HG03045 (cell line): ENCODE data around the gene SIK3.

Experiments
- ATAC-seq: cut with Tn5 transposase; IDR thresholded peaks from one replicate; pipeline ENCODE4 v1.9.1; 2021; ENCODE audit warnings: mild to moderate bottlenecking, moderate library complexity; ENCODE audit not compliant: unreplicated experiment

SIK3 gene

DNA sequence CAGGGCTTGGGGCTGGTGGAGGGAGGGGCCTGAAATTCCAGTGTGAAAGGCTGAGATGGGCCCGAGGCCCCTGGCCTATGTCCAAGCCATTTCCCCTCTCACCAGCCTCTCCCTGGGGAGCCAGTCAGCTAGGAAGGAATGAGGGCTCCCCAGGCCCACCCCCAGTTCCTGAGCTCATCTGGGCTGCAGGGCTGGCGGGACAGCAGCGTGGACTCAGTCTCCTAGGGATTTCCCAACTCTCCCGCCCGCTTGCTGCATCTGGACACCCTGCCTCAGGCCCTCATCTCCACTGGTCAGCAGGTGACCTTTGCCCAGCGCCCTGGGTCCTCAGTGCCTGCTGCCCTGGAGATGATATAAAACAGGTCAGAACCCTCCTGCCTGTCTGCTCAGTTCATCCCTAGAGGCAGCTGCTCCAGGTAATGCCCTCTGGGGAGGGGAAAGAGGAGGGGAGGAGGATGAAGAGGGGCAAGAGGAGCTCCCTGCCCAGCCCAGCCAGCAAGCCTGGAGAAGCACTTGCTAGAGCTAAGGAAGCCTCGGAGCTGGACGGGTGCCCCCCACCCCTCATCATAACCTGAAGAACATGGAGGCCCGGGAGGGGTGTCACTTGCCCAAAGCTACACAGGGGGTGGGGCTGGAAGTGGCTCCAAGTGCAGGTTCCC is 268.6 kb downstream of the SIK3 start, which contains the start of gene APOC3:
Gene APOC3 (plus strand): TSS at position 383 of the 659 bp plus-strand sequence. CDS start 676 bp downstream, outside the sequence.
- no peak for ATAC-seq

DNA sequence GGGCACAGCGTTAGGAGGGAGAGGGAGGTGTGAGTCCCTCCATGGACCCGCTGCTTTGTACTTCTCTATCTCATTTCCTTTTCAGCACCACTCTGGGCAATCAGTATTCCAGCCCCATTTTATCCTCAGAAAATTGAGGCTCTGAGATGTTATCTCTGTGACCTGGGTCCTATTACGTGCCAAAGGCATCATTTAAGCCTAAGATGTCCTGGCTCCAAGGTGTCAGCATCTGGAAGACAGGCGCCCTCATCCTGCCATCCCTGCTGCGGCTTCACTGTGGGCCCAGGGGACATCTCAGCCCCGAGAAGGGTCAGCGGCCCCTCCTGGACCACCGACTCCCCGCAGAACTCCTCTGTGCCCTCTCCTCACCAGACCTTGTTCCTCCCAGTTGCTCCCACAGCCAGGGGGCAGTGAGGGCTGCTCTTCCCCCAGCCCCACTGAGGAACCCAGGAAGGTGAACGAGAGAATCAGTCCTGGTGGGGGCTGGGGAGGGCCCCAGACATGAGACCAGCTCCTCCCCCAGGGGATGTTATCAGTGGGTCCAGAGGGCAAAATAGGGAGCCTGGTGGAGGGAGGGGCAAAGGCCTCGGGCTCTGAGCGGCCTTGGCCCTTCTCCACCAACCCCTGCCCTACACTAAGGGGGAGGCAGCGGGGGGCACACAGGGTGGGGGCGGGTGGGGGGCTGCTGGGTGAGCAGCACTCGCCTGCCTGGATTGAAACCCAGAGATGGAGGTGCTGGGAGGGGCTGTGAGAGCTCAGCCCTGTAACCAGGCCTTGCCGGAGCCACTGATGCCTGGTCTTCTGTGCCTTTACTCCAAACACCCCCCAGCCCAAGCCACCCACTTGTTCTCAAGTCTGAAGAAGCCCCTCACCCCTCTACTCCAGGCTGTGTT is 269.4 kb downstream of the SIK3 start:
- ATAC-seq = no peak

DNA sequence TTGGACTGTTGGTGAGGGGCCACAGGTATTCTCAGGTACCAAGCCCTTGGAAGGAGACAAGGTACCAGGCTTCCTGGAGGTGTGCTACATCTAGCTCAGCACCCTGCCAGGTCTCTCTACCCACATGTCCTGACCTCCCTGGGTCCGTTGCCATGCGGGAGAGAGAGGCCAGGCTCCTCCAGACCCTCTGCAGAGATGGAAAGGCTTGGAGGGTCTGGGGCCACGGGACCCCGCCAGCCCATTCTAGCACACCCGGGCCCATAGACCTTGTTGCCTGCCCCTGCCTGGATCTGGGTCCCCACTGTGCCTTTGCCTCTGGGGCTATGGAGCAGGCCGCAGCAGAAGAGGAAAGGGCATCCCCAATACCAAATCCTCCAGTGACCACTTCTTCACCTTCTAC is 270.8 kb downstream of the SIK3 start:
- ATAC-seq = no peak

DNA sequence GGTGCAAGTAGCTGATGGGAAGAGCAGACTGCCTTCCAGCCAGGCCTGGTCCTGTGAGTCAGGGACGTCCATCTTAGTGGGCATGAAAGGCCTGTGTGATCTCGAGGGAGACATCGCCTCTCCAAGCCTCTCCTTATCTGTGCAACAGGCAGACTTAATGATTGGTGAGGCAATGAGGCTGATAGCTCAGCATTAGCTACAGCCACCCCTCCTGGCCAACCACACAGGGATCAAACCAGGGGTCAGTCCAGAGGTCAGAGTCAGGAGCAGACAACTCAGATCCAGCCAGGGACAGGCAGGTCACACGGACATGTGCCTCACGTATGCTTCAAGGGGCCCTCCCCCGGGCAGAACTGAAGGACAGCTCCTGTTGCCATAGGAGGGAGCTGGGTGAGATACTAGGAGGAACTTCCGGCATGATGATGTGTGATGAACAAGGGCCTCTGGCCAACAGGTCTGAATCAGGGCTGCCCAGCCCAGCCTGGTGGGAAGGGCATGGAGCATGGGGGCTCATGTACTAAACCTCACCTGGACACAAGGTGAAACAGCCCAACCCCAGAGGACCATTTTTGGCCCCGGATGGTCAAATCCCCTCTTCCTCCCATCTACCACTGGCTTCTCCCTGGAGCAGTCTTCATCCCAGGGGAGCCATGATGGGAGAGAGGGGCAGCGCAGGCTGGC is 271.3 kb downstream of the SIK3 start:
- ATAC-seq = no peak

DNA sequence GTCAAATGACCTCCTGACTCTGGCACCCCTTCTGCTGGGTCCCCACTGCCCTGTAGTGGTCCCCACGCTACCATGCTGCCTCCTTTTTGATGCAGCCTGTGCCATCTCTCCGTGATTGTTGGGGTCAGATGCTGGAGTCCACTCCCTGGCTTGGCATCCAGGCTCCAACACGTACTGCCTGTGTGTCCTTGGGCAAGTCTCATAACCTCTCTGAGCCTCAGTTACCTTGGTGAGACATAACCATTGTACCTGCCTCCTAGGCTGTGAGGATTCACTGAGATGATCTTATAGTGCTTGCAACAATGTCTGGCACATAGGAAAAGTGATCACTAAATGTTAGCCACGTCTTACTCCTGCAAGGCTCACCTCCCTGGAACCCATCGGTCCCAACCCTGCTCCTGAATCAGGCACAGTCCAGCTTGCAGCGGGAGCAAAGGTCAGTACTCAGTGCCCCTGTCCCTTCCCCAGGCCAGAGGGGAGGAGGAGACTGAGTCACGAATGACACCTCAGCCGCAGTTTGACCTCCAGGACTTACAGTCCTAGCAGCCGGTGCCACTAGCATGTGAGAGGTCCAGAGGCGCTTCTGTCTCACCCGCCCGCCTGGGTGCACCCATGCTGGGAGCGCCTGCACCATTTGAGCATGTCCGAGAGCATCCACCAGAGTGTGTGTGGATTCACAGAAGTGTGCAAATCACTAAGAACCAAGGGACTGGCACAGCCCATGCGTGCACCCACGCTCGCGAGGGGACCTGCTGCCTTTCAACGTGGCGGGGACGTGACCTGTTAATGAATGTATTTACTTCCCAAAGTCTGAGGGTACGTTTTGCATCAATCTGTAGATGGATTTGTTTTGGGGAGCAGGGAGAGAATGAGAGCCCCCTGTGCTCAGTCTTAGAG is 272.1 kb downstream of the SIK3 start:
- ATAC-seq = no peak

DNA sequence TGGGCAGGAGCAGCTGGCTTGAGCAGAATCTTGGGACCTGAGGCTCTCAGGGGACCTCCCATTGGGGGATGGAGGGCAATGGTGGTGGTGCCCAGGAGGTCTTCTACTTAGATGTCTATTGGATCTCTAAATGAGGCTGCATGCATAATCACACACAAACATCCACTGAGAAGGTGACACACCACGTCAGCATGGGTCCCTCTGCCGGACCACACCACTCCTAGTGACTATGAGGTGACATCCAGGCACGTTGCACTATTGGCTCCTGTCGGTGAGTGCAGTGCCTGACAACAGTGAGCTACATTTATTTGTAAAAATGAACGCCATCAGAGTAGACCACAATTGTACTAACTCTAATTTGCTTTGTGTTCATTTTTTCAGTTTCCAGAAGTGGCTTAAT is 272.8 kb downstream of the SIK3 start:
- ATAC-seq = no peak

DNA sequence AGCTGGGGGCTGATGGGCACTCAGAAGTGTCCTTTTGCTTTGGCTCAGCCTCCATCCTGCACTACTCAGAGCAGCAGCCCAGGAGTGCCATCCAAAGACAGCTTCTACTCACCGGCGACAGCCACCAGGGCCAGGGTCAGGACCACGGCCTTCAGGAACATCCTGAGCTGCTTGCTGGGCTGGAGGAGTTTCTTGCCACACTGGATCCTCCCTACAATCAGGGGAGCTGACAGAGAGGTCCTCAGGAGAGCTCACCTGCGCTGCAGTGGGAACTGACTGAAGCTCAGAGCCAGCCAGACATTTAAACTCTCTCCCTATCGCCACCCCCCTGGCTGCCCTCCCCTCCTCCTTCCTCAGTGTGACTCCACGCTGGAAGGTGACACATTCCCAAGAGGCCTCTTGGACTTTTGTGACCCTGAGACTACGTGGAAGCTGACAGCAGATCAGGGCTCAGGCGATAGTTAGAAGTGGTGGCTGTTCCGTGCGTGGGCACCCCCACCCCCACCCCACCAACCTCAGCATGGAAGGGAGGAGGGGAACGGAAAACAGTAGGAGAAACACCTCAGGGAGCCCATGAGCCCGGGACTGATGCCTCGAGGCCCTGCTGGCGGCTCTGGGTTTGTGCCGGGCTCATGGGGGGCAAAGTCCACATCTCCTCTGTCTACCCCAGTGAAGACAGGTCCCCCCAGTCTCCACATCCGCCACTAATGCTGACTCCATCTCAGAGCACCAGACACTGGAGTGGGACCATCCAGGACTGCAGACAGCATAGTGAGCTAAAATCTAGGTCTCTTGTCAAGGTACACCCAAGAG is 275.0 kb downstream of the SIK3 start, which contains the start of gene APOA4:
Gene APOA4 (minus strand): TSS at position 274 of the 813 bp plus-strand sequence. CDS start 113 bp downstream, at position 161.
- ATAC-seq = no peak

DNA sequence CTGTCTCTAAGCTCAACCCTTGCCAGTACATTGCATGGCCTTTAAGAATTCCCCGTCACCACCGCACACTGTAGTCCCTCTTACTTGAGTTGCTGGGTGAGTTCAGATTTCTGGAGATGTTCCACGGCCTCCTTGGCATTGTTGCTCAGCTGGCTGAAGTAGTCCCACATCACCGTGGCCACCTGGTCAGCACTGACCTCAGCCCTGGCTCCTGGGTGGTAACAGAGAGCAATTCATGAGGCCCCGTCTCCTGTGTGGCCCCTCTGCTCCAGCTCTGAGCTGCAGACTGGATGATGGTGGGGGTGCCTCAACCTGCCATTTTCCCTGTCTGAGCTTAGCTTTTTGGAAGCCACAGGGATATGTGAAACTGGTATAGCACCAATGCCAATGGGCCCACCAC is 275.7 kb downstream of the SIK3 start:
- ATAC-seq = no peak

DNA sequence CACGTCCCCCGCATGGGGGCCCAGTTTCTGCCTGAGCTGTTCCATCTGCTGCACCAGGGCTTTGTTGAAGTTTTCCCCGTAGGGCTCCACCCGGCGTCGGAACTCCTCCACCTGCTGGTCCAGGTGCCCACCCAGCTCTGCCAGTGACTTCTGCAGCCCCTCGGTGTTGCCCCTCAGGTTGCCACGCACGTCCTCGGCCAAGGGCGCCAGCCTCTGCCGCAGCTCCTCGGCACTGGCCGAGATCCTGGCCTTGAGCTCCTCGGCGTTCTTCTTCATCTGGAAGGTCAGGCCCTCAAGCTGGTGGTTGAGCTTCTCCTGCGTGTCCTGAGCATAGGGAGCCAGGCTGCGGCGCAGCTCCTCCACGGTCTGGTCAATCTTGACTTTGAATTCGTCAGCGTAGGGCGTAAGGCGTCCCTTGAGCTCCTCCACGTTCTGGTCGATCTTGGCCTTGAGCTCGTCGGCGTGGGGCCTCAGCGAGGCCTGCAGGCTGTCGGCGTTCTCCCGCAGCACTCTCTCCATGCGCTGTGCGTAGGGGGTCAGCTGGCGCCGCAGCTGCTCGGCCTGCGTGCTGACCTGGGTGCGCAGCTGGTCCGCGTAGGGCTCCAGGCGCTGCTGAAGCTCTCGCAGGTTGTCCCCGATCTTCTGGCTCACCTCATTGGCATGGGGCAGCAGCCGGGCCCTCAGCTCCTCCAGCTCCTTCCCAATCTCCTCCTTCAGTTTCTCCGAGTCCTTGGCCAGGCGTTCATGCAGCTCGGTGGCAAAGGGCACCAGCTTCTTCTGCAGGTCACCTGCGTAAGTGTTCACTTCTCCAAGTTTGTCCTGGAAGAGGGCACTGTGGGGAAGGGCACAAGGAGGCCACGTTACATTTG is 276.9 kb downstream of the SIK3 start:
- no peak for ATAC-seq

DNA sequence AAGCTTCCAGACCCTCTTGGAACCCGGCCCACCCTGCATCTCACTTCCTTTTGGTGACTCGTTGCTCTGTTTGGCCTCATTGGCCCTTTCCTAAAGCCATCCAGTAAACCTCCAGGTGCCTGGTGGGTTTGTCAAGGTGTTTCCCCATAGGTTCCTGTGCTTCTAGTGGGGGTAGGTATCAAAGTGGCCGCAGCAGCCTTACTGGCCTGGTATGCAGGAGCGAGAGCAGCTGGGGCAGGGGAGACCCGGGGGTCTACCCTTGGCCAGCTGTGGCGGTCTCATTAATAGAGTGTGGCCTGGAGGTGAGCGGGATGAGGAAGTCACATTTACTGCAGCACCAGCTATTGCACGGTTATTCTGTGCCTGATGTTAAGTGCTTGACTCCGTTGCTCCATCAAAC is 279.2 kb downstream of the SIK3 start:
- ATAC-seq = no peak

DNA sequence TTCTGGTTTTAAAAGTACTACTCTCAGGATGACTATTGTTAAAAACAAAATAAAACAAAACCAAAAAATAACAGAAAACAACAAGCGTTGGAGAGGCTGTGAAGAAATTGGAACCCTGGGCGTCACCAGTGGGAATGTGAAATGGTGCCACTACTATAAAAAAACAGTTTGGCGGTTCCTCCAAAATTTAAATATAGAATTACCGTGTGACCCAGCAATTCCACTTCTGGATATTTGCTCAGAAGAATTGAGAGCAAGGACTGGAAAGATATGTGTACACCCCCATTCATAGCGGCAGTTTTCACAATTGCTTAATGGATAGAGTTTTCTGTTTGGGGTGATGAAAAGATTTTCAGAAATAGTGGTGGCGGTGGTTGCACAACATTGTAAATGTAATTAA is 283.7 kb downstream of the SIK3 start:
- no peak for ATAC-seq

DNA sequence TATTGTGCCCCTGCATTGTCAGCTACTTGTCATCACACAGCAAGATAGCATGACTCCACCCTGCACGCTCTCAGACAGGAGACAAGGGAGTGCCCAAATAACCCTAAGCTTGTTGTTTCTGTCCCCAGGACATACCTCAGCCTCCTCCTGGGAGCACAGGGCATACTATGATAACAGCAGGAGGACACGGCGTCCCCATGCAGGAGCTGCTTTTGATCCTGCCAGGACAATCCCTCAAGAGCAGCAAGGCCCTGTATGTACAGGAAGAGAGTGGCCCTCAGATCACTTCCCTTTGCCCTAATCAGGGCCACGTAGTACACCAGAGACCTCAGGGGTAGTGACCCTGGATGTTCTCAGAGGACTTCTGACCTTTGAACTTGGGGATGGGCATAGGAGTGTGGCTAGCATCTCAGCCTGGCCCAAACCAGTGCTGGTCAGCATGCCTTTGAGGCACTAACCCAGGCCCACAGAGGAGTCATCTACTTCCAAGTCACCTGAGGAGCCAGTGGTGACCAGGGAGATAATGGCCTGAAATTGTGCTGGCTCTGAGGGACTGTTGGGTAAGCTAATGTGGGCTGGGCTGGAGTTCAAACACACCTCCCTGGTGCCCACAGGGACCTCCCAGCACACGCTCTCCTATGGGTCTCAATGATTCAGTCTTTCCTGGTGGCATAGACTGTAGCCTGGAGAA is 284.3 kb downstream of the SIK3 start:
- ATAC-seq = no peak

DNA sequence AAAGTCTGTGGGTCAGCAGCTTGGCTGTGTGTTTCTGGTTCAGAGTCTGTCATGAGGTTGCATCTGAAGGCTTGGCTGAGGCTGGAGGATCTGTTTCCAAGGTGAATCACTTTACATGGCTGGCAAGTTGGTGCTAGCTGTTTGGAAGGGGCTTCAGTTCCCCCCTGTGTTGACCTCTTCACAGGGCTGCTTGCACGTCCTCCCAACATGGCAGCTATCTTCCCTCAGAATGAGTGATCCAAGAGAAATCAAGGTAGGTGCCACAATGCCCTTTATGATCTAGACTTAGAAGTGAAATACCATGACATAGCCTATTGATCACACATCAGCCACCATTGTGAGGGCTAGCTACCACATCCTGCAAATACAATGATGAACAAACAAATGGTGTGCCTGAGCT is 285.1 kb downstream of the SIK3 start:
- no peak for ATAC-seq

DNA sequence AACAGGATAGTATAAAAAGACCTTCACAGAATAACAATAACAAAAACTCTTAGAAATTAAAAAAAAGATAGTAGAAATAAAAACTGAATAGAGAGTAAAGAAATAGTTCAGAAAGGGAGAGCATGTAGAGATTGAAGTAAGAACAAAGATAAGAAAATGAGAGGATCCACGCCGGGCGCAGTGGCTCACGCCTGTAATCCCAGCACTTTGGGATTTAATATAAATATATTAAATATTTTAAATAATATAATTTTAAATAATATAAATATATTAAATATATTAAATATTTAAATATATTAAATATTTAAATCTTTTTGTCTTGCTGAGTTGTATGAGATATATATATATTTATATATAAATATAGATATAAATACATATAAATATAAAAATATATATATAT is 286.1 kb downstream of the SIK3 start:
- ATAC-seq = no peak

DNA sequence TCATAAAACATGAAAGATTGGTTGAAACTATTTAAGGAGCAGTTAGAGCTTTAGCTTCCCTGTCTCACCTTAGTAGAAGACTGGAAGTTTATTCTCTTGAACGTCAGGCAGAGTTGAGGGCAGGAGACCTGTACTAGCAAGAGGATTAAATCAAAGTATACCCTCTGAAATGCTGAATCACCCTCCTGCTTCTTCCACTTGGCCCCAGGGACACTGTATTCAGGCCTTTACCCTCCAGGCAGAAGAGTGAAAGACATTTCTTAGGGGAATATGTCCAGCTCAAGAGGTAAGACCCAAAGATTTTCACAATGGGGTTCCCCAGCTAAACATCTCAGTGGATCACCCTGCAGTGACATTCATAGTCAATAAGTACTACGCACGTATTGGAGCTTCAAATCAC is 287.0 kb downstream of the SIK3 start:
- no peak for ATAC-seq

DNA sequence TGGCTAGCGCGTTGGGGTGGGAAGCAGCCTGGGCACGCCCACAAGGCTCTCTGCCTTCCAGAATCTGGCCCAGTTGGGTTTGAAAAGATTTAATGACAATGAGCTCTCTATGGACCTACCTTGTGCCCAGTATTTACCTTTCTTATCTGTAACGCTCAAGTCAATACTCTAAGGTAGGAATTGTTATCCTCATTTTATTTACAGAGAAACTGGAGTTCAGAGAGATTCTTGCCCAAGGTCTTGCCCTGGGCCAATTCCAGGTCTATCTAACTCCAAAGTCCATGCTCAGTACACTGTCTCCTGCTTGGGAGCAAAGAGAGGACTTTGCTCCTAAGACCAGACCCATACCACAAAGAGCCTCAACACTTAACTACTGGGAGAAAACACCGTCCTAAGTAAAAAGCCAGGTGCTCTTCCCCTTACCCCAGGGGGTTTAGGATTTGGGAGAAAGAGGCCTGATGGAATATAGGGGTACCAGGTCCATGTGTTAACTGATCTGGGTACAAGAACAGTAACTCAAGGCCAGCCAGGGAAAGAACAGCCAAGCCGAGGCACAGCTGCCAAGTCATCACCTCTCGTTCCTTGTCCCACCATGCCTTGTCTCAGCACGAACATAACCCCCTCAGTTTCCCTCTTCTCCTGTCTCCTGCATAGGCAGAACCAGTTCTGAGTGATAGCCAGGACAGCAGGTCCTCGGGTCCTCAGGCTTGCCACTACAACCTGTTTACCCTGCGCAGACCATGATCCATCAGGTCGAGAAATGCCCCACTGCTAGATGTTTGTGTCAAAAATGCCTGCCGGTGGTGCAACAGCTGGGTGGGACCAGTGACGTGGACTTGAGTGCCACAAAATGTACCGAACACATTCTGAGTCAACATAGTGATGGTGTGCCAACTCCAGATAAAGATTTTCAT is 289.7 kb downstream of the SIK3 start:
- ATAC-seq = no peak

DNA sequence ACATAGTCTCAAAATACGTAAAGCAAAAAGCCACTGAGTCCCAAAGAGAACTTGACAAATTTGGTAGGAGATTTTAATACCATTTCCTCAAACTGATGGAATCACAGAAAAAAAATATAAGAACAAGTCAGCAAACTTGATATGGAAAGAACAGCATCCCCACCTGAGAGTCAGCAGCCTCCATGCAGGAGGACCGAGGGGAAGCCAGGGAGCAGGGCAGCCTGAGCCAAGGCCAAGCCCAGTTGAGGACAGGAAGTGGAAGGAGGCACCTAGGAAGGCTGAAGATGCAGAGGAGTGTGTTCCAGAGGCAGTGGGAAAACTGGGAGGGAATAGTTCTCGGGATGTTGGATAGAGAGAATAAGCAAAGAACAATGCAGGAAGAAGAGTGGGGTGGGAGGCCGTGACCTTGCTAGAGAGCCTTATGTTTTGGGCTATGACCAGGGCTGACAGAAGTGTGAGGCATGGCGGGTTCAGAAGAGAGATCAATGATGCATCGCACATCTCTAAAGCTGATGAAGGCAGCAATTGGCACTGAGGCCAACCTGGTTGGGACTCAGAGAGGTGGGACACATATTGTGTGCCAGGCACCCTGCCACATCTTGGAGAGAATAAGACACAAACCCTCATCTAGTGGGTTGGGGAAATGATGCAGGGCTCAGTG is 290.5 kb downstream of the SIK3 start:
- no peak for ATAC-seq
